Mucosa of descending colon (tissue), 3 donors: ENCODE data around the gene HERPUD1. TPM values are rescaled to one million over a fixed set of nuclear protein-coding genes. Genes with fewer than 3 reads are reported as not detected.

Experiments used
- ATAC-seq: fragments of 200-7000 bp; cut with Tn5 transposase; one replicate; pipeline ENCODE4 v1.9.1; 2020; ENCODE audit warnings: mild to moderate bottlenecking, moderate library complexity
- DNase-seq, 3 donors: peaks; one replicate each; pipeline ENCODE4 v3.0.0-alpha.2; 2020
- H3K36me3 ChIP-seq: fragments of 200-600 bp; one replicate; pipeline ENCODE4 v1.8.0; 2021; ENCODE audit warnings: low read depth, mild to moderate bottlenecking
- H3K4me1 ChIP-seq: fragments of 200-600 bp; one replicate; pipeline ENCODE4 v1.8.0; 2021; ENCODE audit warnings: low read depth, mild to moderate bottlenecking
- H3K4me3 ChIP-seq: fragments of 200-600 bp; one replicate; pipeline ENCODE4 v1.8.0; 2021; ENCODE audit warnings: mild to moderate bottlenecking
- H3K9me3 ChIP-seq: fragments of 200-600 bp; one replicate; pipeline ENCODE4 v1.8.0; 2021; ENCODE audit warnings: mild to moderate bottlenecking
- CTCF ChIP-seq: fragments of 200-600 bp; IDR thresholded peaks from one replicate; pipeline ENCODE4 v1.8.0; 2022; ENCODE audit warnings: antibody characterized with exemption, mild to moderate bottlenecking
- intact Hi-C, 2 donors: fragments of 100-400 bp; cut with DNase I in 1 of 2; cut with micrococcal nuclease in 1 of 2; formaldehyde crosslinking; loops; one replicate each; pipeline versions ENCODE4 v1.11.0 to v1.11.1; 2022; cut with DNase I, micrococcal nuclease
- total RNA-seq, 3 donors: library from RNA; stranded (reverse); fragmentation: NEBNext Ultra II Directional in 2 of 3; extraction: Animal tissue kit (Norgen Biotek cat#: 25700) in 2 of 3; gene quantifications; one replicate each; pipeline versions ENCODE4 v1.2.1 to v1.2.4, GENCODE V29; 2021 to 2023
- donor health status: DM: no; HTN: no; CAD: no; lungs with moderate emphysema.
- donor health status: DM: no; HTN: no; CAD: no.
- donor health status: DM: no; HTN: yes; CAD: no.

The HERPUD1 gene
- total RNA-seq, 3 donors from 2014 or later = 130 to 165 (median 159) TPM

GRCh38 chr16:56903866-56904265 lies 28.1 kb upstream of the HERPUD1 start:
- DNase-seq (no peak), ATAC-seq (no peak)
- intact Hi-C loops = no loop called here
- peaks cover 5% of the 10 kb centered on the region for H3K4me1 ChIP-seq
- no peak overlapping the region for H3K4me3 ChIP-seq
- no peak for TF ChIP-seq CTCF
- no peaks in the 10 kb centered on the region for H3K9me3 ChIP-seq
- no peaks in the 10 kb centered on the region for H3K36me3 ChIP-seq

DNA sequence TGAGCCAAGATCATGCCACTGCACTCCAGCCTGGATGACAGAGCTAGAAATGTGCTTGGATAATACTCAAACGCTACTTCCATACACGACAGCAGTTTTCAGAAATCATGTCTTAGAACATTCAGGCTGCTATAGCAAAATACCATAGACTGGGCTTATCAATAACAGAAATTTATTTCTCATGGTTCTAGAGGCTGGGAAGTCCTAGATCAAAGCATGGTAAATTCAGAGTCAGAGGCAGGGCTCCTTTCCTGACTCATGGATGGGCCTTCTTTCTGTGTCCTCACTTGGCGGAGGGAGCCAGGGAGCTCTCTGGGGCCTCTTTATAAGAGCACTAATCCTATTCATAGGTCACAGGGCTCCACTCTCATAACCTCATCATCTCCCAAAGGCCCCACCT lies 24.5 kb upstream of the HERPUD1 start:
- TF ChIP-seq CTCF = no peak
- Histone ChIP-seq H3K4me1 (peaks cover 14% of the 10 kb centered on the region), H3K36me3 (no peaks in the 10 kb centered on the region), H3K4me3 (no peak overlapping the region), H3K9me3 (no peaks in the 10 kb centered on the region)
- ATAC-seq (no peak), DNase-seq (no peak)
- intact Hi-C loops = no loop called here

DNA sequence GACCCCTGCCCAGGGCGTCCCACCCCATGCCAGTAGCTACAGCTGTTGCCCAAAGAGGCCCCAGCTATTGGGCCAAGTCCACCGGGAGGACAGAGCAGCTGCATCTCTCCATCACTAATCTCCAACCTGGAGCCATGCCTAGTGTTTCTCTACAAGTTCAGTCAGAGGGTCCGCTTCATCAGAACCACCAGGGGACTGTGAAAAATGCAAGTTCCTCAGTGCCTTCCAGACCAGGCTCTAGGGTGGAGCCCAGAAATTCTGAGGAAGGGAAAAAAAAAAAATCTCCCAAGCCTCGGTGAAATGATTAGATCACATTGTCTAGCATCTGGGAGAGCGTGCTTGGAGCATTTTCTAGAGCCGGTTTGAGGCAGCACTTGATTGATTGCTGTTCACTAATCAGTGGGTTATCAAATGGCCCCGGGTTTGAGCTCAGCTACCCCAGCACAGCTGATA lies 22.4 kb upstream of the HERPUD1 start:
- Histone ChIP-seq H3K36me3 (no peaks in the 10 kb centered on the region), H3K4me1 (peaks cover 21% of the 10 kb centered on the region), H3K9me3 (no peaks in the 10 kb centered on the region), H3K4me3 (no peak overlapping the region)
- TF ChIP-seq CTCF = no peak
- intact Hi-C loops = no loop called here
- no peak for ATAC-seq
- no peak for DNase-seq

DNA sequence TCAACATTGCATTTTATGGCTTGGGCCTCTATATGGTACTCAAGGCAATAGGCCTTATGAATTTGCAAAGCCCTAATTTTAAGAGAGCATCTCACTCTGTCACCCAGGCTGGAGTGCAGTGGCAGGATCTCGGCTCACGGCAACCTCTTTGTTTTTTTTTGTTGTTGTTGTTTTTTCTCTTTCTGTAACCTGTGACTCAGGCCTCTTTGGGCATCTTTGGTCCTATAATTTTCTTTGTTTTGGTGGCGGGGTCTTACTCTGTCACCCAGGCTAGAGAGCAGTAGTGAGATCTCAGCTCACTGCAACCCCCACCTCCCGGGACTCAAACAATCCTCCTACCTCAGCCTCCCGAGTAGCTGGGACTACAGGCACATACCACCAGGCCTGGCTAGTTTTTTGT lies 21.8 kb upstream of the HERPUD1 start:
- no peak for TF ChIP-seq CTCF
- Histone ChIP-seq H3K36me3 (no peaks in the 10 kb centered on the region), H3K4me3 (no peak overlapping the region), H3K4me1 (peaks cover 21% of the 10 kb centered on the region), H3K9me3 (no peaks in the 10 kb centered on the region)
- DNase-seq (no peak), ATAC-seq (no peak)
- intact Hi-C loops = no loop called here

- no peak for TF ChIP-seq CTCF
Measured at GRCh38 chr16:56910654-56911539, 21.0 kb upstream of the HERPUD1 start.

More at GRCh38 chr16:56910654-56911539, 21.0 kb upstream of the HERPUD1 start:
- Histone ChIP-seq H3K4me3 (no peak overlapping the region), H3K9me3 (no peaks in the 10 kb centered on the region), H3K36me3 (no peaks in the 10 kb centered on the region), H3K4me1 (peaks cover 21% of the 10 kb centered on the region)
- DNase-seq (no peak), ATAC-seq (no peak)
- intact Hi-C loops = no loop called here
